Fibroblast of skin of left quadriceps (primary cell): Measurements from ENCODE around the gene TMEM132C.
"Not testable (repeated sequence)": the region's sequence is repeated elsewhere in the genome, so short reads cannot be mapped to it uniquely, and the experiment has no call there.

Source experiments
- DNase-seq, 2 experiments: peaks; one replicate each; pipeline ENCODE4 v3.0.0-alpha.2; 2013; ENCODE audit warnings: low read depth in 2 of 2

The TMEM132C gene

DNA sequence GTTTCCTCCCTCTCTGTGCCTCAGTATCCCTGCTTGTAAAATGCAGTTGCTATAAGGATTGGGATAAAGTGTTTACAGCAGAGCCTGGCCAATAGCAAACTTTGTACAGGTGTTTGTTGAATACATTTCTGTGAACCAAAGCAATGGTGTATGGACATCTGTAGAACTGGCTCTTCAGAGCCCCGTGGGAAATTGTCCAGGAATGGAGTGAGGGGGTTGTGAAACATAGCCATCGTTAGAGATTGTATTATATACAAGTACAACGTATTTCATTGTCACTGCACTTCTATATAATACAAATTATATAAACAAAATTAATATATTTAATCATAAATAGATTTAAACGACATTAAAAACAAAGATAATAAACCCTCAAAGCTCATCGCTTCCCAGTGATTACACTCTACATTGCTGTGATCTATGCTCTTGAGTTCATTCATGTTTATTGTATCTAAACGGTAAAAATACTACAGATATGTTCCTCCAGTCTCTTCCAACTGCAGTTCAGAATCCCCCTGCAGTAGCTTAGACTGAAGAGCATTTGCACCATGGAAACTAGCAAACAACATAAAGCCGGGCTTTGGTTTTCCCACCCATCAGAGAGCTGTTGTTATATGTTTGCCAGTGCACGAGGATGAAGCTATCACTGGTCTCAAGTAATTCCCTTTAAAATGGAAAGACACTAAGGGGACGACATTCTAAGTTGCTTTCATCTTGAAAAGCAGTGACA is 216.7 kb downstream of the TMEM132C start:
- no peak for DNase-seq

DNA sequence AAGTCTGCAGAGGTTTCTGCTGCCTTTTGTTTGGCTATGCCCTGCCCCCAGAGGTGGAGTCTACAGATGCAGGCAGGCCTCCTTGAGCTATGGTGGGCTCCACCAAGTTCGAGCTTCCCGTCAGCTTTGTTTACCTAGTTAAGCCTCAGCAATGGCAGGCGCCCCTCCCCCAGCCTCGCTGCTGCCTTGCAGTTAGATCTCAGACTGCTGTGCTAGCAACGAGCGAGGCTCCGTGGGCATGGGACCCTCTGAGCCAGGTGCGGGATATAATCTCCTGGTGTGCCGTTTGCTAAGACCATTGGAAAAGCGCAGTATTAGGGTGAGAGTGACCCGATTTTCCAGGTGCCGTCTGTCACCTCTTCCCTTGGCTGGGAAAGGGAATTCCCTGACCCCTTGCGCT is 230.4 kb downstream of the TMEM132C start:
- DNase-seq, result not testable (repeated sequence)

DNA sequence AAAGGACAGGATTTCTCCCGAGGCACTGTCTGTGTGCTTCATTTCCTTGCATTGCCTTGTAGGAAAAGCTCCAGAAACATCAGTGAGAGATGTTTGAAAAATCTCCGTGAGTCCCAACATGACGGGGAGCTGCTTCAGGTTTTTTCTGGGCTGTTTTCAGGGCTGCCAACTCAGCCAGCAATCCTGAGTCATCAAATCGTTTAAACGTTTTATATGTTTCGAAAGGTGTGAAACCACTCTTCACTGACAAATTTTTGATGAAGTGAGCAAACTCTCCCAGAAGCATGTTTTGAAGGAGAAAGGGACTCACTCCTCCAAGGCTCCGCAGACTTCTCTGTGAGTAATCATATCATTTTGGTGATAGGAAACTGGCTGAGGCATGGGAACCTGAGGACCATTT is 240.5 kb downstream of the TMEM132C start:
- no peak for DNase-seq

DNA sequence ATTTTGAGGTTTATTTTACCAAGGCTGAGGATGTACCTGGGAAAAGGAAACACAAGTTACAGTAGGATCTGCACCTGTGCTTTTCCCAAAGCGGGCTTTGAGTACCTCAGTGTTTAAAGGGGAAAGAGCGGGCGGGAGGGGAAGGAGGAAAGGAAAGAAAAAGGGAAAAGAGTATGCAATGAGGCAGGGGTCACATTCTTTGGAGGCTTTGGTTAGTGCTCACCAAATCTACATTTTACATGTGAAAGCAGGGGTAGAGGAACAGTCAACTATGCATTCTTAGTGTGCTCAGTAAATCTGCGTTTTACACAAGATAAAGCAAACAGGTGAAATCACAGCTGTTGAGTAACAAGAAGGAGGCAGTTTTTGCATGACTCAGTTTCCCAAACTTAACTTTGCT is 242.2 kb downstream of the TMEM132C start:
- no peak for DNase-seq

DNA sequence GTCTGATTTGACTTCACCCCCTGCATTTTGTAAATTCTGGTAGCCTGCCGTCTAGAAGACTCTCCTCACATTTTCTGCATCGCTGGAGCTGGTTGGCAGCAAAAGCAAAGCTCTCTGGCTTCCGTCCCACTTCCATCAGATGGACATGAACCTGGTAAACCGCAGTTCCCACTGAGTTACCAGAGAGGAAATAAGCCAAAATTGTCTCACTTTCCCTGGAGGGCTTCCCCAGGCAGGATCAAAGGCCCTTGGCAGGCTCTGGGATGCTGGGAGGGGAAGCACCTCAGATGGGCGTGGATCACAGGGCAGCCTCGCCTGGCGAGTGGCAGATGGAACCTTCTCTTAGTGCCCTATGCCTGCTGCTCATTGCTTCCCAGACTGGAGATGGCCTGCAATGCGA is 243.5 kb downstream of the TMEM132C start:
- DNase-seq, result no peak

DNA sequence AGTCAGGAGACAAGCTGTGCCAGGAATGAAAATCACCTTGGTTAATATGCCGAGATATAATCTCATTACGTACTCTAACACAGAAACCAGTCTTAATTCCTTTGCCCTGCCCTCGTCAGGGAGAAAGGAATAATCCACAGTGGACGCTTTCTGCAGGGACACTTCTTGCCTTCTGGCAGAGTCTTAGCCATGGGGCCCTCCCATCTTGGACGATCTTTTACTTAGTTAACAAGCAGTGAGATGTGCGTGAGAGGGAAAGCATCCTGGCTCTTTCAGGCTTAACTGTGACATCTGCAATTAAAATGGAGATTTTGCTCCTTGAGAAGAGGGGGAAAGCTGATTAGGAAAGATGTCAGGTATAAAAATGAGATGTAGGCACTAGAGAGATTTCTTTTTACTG is 246.4 kb downstream of the TMEM132C start:
- DNase-seq, result no peak

DNA sequence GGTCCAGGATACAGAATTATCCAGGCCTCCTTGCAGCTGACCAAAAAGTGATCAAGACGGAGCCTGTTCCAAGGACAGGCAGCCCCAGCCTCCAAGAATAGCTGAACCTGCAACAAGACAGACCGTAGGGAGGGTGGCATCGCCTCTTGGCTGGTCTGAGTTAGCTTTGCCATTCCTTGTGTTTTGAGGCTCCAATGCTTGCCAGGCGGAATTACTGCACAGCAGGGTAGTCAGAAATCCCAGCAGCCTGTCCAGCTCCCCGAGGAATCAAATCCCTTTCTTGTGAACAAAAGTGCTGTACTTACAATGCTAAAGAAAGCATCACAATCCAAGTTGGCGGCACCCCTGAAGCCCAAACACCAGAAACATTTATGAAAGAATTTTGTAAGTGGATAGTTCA is 246.9 kb downstream of the TMEM132C start:
- no peak for DNase-seq

DNA sequence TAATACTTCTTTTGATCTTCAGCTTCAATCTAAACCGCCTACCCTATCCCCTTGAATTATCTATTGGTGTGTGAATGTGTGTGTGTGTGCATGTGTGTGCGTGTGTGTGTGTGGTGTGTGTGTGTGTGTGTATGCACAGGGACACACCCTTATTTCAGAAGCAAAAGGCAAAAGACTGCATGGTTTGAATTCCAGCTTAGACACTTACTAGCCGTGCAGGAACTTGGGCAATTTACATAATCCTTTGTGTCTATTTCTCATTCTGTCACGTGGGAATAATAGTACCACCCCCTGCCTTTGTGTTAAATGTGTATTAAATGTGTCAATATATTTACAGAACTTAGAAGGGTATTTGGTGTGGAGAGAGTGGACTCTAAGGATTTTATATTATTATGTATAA is 251.7 kb downstream of the TMEM132C start:
- DNase-seq, result no peak

DNA sequence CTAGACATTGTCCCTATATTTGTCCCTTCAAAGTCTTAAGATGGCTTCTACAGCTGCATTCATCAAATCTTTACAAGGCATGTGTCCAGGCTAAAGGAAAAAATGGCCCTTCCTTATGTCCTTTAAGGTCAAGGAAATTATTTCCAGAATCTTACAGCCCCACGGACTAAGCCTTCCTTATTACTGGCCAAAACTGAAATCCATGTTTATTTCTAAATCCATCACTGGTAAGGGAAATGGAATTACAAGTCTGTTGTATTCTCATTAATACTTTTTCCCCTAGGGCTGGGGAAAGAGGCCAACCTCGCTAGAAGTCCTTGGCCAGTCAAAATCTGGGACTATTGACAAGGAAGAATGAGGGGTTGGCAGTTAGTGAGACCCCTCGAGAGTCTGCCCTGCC is 252.5 kb downstream of the TMEM132C start:
- no peak for DNase-seq

DNA sequence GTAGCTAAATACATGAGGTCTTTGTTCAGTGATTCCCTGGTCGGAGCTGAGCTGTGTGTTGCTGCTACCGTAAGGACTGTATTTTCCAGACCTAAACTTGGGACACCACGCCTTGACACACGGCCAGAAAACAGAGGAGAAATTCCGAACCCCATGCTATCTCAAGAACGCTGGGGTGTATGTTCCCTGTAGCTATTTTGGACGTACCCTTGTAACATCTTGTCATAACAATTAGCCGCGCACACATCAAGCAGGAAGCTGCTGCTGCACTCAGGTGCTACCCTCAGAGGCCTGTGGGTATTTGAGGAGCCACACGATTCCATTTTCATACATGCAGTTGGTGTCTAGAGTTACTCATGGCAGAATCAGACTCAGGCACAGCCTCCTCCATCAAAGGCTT is 255.0 kb downstream of the TMEM132C start:
- no peak for DNase-seq

DNA sequence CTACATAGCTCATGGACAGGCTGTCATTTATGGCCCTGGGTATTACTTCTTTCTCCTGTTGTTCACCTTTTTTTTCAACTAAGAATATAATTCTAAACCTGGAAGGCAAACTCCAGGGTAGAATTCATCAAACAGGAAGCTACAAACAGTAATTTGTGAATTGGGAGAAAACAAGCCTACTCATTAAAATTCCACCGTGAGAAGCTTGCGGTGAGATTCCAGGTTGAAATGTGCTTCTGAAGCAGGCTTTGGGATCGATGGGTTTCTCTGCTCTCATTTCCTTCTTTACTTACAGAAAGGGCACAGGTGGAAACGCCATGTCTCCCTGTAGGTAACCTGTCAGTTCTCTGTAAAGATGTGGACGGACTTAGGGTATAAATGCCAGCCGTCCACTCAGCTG is 257.5 kb downstream of the TMEM132C start:
- DNase-seq, result no peak

DNA sequence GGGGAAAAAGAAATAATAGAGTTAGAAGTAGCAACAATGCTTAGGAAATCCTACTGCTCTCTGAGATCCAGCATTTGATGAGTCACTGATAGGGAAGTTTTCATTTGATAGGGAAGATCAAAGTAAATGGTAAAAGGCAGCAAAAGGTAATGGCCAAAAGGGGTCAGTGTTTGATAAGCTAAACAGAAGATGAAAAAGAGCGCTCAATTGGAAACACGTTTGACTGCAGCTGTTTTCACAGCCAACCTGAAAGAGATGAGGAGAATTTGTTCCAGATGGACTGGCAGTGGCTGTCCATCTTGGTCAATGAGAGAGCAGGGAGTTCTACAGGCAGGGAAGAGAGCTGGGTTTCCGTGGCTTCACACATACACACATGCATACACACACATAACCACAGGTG is 264.2 kb downstream of the TMEM132C start:
- no peak for DNase-seq

DNA sequence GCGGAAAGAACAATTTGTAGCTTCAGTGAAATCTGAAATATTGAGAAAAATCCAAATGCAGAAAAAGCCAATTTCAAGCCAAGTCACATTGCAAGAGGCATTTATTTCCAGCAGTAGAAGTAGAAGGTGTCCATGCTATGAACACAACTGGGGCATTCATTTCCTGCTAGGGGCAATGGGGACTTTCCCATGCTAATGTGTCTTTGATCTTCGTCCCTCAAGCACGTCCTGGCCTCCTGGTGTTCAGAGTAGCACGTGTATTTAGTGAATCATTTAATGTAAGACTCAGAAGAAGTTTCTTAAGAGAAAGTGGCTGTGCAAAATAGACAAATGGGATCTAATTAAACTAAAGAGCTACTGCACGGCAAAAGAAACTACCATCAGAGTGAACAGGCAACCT is 267.9 kb downstream of the TMEM132C start:
- no peak for DNase-seq

DNA sequence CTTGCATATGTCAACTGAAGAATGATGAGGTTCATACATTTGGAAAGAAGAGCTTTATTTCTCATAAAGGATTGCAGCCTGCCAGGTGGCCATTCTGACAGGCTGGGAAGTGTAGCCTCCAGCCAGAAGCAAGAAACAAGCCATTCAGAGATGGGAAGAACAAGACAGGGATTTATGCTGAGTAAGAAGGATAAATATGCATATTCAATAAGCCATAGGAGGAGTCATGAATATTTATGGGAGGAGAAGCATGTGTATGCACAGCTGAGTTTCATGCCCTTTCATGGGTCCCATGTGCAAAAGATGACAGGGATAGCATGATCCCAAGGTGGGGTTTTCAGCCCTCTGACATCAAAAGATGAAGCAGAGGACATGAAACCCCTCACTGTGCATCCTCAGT is 269.8 kb downstream of the TMEM132C start:
- no peak for DNase-seq

DNA sequence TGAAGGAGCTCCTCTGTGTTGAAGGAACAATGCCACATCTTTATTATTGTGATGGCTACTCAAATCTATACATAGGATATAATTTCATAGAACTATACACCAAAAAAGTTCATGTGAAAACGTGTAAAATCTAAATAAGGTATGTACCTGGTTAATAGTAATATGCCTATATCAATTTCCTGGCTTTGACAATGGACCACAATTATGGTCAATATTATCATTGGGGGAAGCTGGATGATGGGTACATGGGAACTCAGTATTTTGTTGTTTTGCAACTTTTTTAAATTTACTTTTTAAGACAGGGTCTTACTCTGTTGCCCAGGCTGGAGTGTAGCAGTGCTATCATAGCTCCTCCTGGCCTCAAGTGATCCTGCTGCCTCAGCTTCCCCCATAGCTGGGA is 270.7 kb downstream of the TMEM132C start:
- DNase-seq, result no peak

DNA sequence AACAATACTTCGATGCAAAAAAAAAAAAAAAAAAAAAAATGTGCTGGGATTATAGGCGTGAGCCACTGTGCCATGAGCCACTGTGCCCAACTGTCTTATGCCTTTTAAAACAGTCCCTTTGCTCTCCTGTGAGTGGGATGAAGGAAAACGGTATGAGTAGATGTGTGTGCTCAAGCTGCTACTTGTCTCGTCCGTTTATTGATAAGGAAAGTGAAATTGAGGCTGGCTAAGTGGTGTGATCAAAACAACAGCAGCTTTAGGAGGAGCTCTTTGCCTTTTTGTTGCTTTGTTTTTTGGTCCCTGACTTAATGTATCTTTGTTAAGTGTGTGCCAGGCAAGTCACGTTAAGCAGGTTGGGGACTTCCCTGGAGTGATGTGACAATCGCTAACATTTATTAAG is 275.9 kb downstream of the TMEM132C start:
- DNase-seq, result no peak

DNA sequence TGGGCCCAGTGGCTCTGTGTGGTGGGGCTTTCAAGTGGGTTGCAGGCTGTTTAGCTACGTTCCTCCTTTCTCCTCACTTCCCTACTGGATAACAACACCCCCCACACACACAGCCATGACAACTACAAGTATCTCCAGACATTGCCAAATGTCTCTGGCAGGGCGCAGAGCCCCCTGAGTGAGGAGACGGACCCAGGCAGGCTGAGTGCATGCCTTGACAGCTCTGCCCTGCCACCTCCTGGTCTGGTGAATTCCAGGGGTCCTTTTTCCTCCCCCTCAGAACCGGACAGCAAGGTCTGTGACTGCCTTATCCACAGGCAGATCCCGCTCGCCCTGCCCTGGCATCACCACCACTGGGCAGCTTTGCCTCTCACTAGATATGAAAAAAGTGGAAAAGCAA is 276.5 kb downstream of the TMEM132C start:
- DNase-seq, result no peak

DNA sequence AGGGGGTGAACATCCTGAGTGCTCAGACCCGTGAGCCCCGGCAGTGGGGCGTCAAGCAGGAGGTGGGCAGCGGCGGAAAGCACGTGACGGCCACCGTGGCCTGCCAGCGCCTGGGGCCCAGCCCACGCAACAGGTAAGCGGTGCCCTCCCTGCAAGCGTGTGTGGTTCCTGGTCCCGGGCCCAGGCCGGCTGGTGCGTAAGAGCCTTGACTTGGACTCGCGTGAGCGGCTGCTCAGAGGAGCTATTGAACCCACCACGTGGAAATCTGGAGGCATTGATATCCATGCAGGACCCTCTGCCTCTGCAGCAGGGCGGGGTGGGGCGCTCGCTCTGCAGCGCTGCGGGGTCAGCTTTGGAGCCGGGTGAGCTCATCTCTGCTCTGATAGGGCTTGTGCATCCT is 277.0 kb downstream of the TMEM132C start:
- DNase-seq, result no peak

DNA sequence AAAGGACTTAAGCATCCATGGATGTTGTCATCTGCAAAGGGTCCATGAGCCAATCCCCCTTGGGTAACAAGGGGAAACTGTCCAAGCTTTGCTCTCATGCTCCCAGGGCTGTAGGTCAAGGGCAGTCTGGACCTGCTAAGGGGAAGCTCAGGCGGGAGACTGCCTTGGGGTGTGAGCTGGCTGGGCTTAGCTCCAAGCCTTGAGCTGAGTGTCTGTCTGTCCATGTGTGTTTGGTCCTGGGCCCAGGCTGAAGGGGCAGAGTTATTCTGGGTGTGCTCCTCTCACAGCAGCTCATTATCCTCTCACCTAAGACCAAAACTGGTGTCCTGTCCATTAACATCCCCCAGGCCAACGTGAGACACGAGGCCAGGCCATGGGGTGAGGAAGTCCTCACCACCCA is 282.0 kb downstream of the TMEM132C start:
- DNase-seq, result no peak

DNA sequence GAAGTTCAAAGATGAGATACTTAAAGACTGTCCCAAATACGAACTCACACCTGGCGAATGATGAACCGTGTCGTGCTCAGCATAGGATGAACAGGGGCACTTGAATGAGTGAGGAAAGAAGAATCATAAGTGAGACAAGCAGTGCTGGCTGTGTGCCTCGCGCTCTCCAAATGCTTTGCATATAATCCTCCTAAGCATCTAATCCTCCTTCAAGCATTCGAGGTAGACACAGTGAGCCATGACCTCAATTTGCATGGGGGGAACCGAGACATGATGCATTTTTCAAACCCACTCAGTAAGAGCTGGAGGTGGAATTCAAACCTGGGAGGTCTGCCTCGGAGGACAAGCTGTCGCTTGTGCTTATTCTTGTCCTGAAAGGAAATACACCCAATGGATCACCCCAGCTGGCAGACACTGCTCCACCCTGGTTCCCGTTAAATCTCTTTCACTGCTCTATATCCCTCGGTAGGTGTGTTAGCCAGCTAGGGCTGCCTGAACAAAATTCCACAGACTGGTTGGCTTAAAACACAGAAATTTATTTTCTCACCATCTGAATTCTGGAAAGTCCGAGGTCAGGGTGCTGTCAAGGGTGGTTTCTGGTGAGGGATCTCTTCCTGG is 282.7 kb downstream of the TMEM132C start:
- DNase-seq, result no peak

DNA sequence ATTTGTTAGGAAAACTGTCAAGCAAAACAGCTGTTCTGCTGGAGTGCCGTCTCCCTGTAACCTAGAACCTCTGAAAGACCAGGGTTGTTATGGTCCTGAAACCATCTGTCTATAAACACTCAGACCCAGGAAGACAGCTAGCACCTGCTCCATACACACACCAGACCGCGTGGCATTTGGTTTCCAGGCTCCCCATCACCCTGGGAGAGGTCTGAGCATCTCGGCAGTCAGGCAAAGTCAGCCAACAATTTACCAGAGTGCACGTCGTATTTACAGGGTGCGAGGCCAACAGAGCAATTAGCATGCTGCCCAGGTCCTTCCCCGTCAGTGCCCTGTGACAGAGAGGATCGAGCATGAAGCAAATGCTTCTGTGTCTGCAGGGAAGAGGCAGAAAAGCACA is 284.3 kb downstream of the TMEM132C start:
- no peak for DNase-seq

DNA sequence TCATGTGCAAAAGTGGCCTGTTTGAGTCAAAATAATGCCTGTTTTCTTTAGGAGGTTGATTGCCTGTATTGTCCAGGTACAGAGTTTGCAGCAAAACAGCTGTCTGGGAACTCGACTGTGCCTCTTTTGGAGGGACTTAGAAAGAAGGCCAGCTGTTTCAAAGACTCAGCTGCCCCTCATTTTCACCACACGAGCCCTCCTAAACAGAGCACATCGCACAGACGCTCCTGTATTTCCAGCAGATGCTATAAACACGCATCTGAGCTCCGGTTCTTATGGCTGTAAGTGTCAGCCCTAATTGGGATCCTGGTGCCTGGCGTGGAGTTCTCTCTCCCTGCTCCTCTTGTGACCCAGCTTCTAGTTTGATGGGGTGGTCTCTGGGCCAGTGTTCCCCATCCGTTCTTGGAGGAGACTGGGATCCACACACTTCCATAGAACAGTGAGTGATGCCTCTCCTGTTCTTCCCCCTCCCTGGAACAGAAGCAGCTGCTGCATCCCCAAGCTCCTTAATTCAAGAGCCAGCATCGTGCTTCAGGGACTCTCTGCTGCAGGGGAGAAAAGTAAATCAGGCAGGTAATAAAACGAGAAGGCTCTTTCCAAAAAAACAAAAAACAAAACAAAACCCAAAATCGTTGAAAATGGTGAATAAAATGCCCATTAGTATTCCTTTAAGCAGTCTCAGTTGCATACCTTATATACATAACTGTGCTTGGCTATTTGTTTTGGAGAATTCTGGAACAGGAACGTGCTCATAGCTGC is 287.8 kb downstream of the TMEM132C start:
- DNase-seq, result no peak

DNA sequence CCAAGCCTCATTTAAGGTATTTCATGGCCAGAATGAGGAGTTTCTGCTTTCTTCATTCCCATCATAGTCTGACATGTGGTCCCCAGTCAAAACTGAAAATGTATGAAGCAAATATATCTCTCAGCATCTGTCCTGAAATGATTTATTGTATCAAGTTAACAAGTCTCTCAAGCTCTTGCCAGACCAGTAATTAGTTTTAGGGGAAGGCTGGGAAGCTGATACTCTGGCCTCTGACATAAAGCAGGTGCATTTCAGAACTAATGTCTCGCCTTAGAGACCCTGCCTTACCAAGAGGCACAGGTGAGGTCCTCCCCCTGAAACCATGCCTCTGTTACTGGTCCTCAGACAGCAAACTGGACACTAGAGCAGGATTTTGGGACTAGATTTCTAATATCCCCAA is 290.3 kb downstream of the TMEM132C start:
- no peak for DNase-seq
